Activated naive CD8-positive, alpha-beta T cell treated with anti-CD3 and anti-CD28 coated beads, Interleukin-2, amount 50 U/mL, for 24 hours (primary cell): Measurements from ENCODE around the gene DDIT4.

Experiments used
- ATAC-seq: fragments of 150-1000 bp; cut with Tn5 transposase; one replicate; pipeline ENCODE4 v1.10.0; 2021
- DNase-seq: peaks from one replicate; pipeline ENCODE4 v3.0.0; 2021
- H3K27ac Mint-ChIP-seq: one replicate; pipeline ENCODE4 v1.8.0; 2021; ENCODE audit warnings: mild to moderate bottlenecking, mixed read lengths
- H3K27me3 Mint-ChIP-seq: one replicate; pipeline ENCODE4 v1.8.0; 2021; ENCODE audit warnings: mixed read lengths
- H3K36me3 Mint-ChIP-seq: one replicate; pipeline ENCODE4 v1.8.0; 2021; ENCODE audit warnings: low read depth, mixed read lengths
- H3K4me1 Mint-ChIP-seq: one replicate; pipeline ENCODE4 v1.8.0; 2021; ENCODE audit warnings: mixed read lengths
- H3K4me3 Mint-ChIP-seq: one replicate; pipeline ENCODE4 v1.8.0; 2021; ENCODE audit warnings: mild to moderate bottlenecking, moderate library complexity, mixed read lengths
- H3K9me3 Mint-ChIP-seq: one replicate; pipeline ENCODE4 v1.8.0; 2021; ENCODE audit warnings: mixed read lengths

The DDIT4 gene

GRCh38 chr10:72321248-72322029 lies 47.7 kb downstream of the DDIT4 start:
- ATAC-seq (no peak), DNase-seq (no peak)
- H3K4me1 Mint-ChIP-seq: peaks cover 78% of the 10 kb centered on the region
- no peaks in the 10 kb centered on the region for H3K27me3 Mint-ChIP-seq
- peaks cover 4% of the 10 kb centered on the region for H3K36me3 Mint-ChIP-seq
- peak overlapping the region; percentile 99 for H3K27ac Mint-ChIP-seq
- H3K4me3 Mint-ChIP-seq: peak overlapping the region; percentile 84
- no peaks in the 10 kb centered on the region for H3K9me3 Mint-ChIP-seq

DNA sequence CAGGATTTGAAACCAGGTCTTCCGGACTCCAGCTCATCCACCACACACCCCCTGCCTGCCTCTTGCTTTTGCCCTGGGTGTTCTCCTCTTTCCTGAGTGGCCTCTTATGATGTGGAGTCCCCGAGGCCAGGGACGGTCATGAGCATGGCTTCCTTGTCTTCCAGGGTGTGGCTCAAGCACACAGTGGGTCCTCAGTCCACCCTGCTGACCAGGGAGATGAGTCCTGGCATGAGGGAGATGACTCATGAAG lies 48.2 kb downstream of the DDIT4 start:
- peaks cover 10% of the 10 kb centered on the region for H3K36me3 Mint-ChIP-seq
- ATAC-seq (no peak), DNase-seq (no peak)
- H3K9me3 Mint-ChIP-seq: no peaks in the 10 kb centered on the region
- peaks cover 78% of the 10 kb centered on the region for H3K4me1 Mint-ChIP-seq
- H3K27ac Mint-ChIP-seq: peak overlapping the region; percentile 99
- no peaks in the 10 kb centered on the region for H3K27me3 Mint-ChIP-seq
- peak overlapping the region; percentile 61 for H3K4me3 Mint-ChIP-seq

- ATAC-seq (peak; percentile 4), DNase-seq (peak; percentile 61)
- peaks cover 10% of the 10 kb centered on the region for H3K36me3 Mint-ChIP-seq
- H3K4me1 Mint-ChIP-seq: peaks cover 77% of the 10 kb centered on the region
- peak overlapping the region; percentile 99 for H3K27ac Mint-ChIP-seq
- H3K9me3 Mint-ChIP-seq: no peaks in the 10 kb centered on the region
- no peaks in the 10 kb centered on the region for H3K27me3 Mint-ChIP-seq
- H3K4me3 Mint-ChIP-seq: peak overlapping the region; percentile 61
These were observed 48.7 kb downstream of the DDIT4 start for GRCh38 chr10:72322280-72323058.

DNA sequence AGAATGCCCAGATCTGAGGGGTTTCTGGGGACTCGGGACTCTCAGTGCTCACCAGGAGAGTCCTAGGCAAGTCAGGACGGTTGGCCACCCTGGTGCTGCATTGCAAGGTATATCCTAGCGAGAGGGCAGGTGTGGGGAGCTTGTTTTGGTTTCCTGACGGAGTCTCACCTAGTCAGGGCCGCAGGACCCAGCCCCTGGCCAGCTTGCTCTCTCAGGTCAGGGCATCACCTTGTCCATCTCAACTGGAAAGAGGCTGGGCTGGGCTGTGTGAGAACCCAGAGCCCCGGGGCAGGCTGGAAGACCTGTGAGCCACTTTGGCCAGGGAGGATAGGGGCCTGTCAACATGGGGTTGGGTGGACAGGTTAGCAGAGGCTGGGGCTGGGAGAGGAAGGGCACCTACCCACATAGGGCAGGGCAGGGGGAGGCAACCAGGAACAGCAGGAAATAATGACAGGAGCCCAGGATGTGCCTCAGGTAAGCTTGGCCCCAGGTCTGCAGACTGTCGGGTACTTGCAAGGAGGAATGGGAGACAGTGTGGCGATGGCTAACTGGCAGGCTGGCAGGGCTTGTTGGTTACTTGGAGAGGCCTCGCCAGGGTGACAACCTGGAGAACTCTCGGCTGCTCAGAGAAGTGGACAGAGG lies 49.5 kb downstream of the DDIT4 start:
- no peak overlapping the region for H3K4me3 Mint-ChIP-seq
- DNase-seq: no peak
- peaks cover 77% of the 10 kb centered on the region for H3K4me1 Mint-ChIP-seq
- H3K9me3 Mint-ChIP-seq: no peaks in the 10 kb centered on the region
- no peaks in the 10 kb centered on the region for H3K27me3 Mint-ChIP-seq
- no peak for ATAC-seq
- peak overlapping the region; percentile 99 for H3K27ac Mint-ChIP-seq
- peaks cover 9% of the 10 kb centered on the region for H3K36me3 Mint-ChIP-seq

DNA sequence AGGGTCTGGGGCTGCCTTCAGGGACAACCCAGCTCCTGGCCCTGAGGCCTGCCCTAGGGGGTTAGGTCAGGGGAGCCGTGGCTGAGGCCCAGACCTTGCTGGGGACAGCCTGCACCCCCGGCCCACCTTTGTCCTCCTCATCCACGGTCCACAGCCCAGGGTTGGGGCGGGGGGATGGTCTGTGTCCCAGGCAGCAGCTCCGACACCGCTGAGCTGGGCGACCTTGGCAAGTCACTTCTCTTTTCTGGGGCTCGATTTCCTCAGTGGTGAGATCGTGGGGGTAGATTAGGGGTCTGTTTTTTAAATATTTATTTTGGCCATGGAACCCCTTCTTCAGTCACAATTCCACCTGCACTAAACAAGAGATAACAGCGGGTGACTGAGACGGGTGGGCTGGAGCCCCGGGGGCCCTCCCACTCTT lies 50.1 kb downstream of the DDIT4 start:
- H3K36me3 Mint-ChIP-seq: peaks cover 7% of the 10 kb centered on the region
- no peak overlapping the region for H3K4me3 Mint-ChIP-seq
- DNase-seq: no peak
- H3K27me3 Mint-ChIP-seq: no peaks in the 10 kb centered on the region
- no peak for ATAC-seq
- peak overlapping the region; percentile 69 for H3K27ac Mint-ChIP-seq
- H3K4me1 Mint-ChIP-seq: peaks cover 77% of the 10 kb centered on the region
- H3K9me3 Mint-ChIP-seq: no peaks in the 10 kb centered on the region
